GM13976 (cell line): ENCODE results near the gene THOC2.
"Not testable (repeated sequence)": the region's sequence is repeated elsewhere in the genome, so short reads cannot be mapped to it uniquely, and the experiment has no call there.

Source experiments
- DNase-seq: peaks from one replicate; pipeline ENCODE4 v3.0.0; 2012; ENCODE audit warnings: low spot score
- in situ Hi-C: fragments of 300-500 bp; cut with MboI; formaldehyde crosslinking; loops from one replicate; pipeline ENCODE4 v1.12.0; 2022; ENCODE audit warnings: low sequenced_read_pairs, mixed read lengths, inconsistent platforms; ENCODE audit not compliant: unreplicated experiment
- TF ChIP-seq, protein P1 (sequence below): IDR thresholded peaks from 2 replicates; pipeline ENCODE4 v1.5.1; 2012; ENCODE audit warnings: borderline replicate concordance, mild to moderate bottlenecking; ENCODE audit not compliant: insufficient read depth; ENCODE audit errors: extremely low read depth, missing control alignments, control extremely low read depth

Gene THOC2

DNA sequence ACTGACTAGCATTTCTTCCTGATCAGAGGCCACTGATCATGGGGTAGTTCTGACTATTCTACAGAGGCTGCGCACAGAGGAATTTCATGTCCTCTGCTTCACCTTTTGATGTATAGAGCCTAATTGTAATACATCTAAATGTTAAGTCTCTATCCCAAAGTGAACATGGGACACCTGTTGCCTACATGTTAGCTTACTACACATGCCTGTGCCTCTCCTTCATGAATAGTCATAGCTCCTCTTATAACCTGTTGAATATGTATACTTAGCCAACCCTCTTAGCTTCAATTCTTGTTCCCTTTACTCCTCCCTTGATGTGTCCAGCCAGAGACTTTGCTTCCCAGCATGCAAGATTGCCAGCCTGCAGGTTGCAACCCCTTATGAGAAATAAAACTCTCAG, 9.6 kb upstream of the THOC2 start:
- DNase-seq: no peak
- in situ Hi-C loops: no loop called here
- TF ChIP-seq, protein P1, sequence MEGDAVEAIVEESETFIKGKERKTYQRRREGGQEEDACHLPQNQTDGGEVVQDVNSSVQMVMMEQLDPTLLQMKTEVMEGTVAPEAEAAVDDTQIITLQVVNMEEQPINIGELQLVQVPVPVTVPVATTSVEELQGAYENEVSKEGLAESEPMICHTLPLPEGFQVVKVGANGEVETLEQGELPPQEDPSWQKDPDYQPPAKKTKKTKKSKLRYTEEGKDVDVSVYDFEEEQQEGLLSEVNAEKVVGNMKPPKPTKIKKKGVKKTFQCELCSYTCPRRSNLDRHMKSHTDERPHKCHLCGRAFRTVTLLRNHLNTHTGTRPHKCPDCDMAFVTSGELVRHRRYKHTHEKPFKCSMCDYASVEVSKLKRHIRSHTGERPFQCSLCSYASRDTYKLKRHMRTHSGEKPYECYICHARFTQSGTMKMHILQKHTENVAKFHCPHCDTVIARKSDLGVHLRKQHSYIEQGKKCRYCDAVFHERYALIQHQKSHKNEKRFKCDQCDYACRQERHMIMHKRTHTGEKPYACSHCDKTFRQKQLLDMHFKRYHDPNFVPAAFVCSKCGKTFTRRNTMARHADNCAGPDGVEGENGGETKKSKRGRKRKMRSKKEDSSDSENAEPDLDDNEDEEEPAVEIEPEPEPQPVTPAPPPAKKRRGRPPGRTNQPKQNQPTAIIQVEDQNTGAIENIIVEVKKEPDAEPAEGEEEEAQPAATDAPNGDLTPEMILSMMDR: no peak

DNA sequence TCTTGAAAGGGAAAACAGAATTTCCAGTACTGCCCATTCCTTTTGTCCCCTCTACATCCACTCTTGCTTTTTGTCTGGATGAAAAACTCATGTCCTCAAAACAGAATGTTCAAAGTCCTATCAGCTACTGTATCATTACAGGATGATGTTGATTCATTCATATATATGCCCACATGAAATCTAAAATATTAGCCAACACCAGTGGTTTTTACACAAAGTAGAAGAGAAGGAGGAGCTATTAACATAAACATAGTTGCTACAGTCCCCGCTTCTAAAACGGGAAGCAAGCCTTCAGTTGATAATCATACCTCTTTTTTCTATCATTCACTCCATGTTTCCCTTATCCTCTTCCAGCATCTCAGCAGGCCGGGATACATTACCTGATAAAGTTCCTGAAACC, 7.7 kb upstream of the THOC2 start:
- TF ChIP-seq, protein P1: no peak
- in situ Hi-C loops: no loop called here
- no peak for DNase-seq

DNA sequence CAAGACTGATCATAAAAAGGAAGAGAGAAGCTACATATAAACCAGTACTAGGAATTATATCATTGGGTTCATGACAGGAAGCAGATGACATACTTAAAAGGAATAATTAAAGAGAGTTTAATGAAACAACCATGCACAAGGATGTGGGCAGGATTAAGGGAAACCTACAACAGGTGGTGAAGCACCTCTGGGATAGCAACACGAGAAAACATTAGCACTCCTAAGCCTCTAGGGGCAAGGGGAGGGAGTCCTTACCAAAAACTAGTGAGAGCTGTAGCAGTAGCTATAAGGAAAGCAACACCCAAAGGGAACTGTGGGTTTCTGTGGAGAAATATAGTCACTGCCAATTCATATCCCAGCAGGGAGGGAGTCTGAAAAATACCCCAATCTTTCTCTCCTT, 7.2 kb upstream of the THOC2 start:
- in situ Hi-C loops: no loop called here

DNA sequence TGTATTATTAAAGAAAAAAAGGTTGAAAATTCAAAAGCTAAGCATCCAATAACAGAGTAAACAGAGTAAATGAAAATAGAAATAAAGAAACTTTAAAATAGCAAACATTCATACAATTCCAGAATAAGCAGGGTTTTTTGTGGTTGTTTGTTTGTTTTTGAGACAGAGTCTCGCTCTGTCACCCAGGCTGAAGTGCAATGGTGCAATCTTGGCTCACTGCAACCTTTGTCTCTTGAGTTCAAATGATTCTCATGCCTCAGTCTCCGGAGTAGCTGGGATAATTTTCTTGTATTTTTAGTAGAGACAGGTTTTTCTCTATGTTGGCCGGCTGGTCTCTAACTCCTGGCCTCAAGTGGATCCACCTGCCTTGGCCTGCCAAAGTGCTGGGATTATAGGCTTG, 6.6 kb upstream of the THOC2 start:
- no peak for DNase-seq
- TF ChIP-seq, protein P1: no peak
- in situ Hi-C loops: no loop called here

More for the DNA sequence above, 7.2 kb upstream of the THOC2 start:
- no peak for DNase-seq
- TF ChIP-seq, protein P1: no peak

DNA sequence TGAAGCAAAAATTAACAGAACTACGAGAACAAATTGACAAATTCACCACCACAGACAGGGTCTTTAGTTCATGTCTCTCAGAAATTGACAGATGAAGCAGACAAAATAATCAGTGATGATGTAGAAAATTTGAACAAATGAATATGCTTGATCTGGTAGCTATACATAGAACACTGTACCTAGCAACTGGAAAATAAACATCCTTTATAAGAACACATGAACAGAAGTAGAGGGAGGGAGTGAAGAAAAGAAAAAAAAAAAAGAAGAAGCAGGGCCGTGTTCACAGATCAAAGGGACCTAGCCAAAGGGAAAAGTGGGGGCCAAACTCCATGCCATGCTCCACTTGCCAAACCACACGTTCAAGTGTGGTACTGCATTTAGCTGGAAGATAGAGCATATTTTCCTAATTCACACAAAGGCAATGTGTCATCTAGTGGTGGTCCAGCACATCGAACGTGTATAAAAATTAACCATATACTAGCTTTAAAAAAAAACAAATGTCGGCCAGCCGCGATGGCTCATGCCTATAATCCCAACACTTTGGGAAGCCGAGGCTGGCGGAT, 5.6 kb upstream of the THOC2 start:
- in situ Hi-C loops: no loop called here
- TF ChIP-seq, protein P1: no peak
- DNase-seq: no peak

DNA sequence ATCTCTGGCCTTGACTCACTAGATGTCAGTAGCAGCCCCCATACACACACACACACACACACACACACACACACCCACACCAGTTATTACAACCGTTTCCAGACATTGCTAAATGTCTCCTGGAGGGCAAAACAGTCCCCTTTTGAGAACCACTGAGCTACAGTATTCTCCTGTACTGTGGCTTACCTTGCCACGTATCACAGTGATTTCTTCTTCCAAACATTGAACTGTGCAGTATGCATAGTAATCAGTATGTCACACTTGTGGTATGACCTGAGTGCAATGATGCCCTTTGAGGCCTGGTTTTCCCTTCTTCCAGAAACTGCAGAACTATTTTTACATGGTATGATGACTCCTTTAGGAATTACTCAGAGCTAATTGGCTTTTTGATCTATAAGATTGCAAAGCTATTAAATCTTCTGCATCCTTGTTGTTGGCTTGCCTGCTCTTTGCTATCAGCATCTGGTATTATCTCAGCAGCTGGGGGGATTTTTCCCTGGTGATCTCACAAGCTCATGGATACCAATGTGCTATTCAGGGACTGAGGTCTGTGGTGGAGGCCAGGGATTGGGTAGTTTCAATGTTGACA, 3.6 kb upstream of the THOC2 start:
- no peak for DNase-seq
- TF ChIP-seq, protein P1: no peak
- in situ Hi-C loops: no loop called here

DNA sequence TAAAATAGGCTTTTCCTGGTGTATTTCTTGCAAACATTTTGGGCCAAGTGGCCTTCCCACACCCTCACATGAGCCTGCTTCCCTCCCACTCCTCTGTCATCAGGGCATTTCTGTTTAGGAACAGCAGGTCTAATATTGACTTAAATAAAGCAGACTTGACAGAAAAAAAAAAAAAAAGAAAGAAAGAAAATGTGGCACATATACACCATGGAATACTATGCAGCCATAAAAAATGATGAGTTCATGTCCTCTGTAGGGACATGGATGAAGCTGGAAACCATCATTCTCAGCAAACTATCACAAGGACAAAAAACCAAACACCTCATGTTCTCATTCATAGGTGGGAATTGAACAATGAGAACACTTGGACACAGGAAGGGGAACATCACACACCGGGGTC, 2.3 kb upstream of the THOC2 start:
- in situ Hi-C loops: not testable (repeated sequence)

DNA sequence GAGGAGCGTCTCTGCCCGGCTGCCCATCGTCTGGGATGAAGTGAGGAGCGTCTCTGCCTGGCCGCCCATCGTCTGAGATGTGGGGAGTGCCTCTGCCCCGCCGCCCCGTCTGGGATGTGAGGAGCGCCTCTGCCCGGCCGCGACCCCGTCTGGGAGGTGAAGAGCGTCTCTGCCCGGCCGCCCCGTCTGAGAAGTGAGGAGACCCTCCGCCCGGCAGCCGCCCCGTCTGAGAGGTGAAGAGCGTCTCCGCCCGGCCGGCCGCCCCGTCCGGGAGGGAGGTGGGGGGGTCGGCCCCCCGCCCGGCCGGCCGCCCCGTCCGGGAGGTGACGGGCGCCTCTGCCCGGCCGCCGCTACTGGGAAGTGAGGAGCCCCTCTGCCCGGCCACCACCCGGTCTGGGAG, 1.2 kb upstream of the THOC2 start:
- DNase-seq, in situ Hi-C loops: not testable (repeated sequence)

More for the DNA sequence above, 2.3 kb upstream of the THOC2 start:
- DNase-seq: not testable (repeated sequence)
